Measurements from ENCODE around the gene LRRC7. TPM values are rescaled to one million over a fixed set of nuclear protein-coding genes. Genes with fewer than 3 reads are reported as not detected.

The LRRC7 gene
- total and polyA plus RNA-seq, 4 donors = 0.13 to 1.3 (median 0.16) TPM; not detected in 1

- intact Hi-C loops (cut with DNase I) = no loop called here
- no peak overlapping the region for H3K27ac ChIP-seq (ENCODE audit: low read depth in 1 of 2, low read length in 2 of 2)
- no peak for DNase-seq
- 20 to 45% methylated on average over 1 of the region's 1 CpG for WGBS, 2 donors
- H3K4me1 ChIP-seq (ENCODE audit: control insufficient read depth in 1 of 2, insufficient read depth in 2 of 2, low read length in 2 of 2) = no peaks in the 10 kb centered on the region
- H3K4me3 ChIP-seq (ENCODE audit: low read length in 2 of 2) = no peak overlapping the region
- H3K36me3 ChIP-seq (ENCODE audit: control insufficient read depth in 1 of 2, insufficient read depth in 2 of 2, low read length in 1 of 2) = no peaks in the 10 kb centered on the region
- H3K27me3 ChIP-seq (ENCODE audit: control insufficient read depth in 1 of 2, insufficient read depth in 2 of 2, low read length in 1 of 2) = no peaks in the 10 kb centered on the region
- no peaks in the 10 kb centered on the region for H3K9me3 ChIP-seq (ENCODE audit: control insufficient read depth, low read length)
- ATAC-seq (ENCODE audit: low FRiP score) = no peak
These were observed 269.4 kb downstream of the LRRC7 start for GRCh38 chr1:69836971-69837636.

GRCh38 chr1:69842326-69842725 lies 274.6 kb downstream of the LRRC7 start:
- Histone ChIP-seq H3K27me3 (ENCODE audit: control insufficient read depth in 1 of 2, insufficient read depth in 2 of 2, low read length in 1 of 2) (no peaks in the 10 kb centered on the region), H3K9me3 (ENCODE audit: control insufficient read depth, low read length) (no peaks in the 10 kb centered on the region), H3K4me3 (ENCODE audit: low read length in 2 of 2) (no peak overlapping the region), H3K4me1 (ENCODE audit: control insufficient read depth in 1 of 2, insufficient read depth in 2 of 2, low read length in 2 of 2) (no peaks in the 10 kb centered on the region), H3K36me3 (ENCODE audit: control insufficient read depth in 1 of 2, insufficient read depth in 2 of 2, low read length in 1 of 2) (no peaks in the 10 kb centered on the region), H3K27ac (ENCODE audit: low read depth in 1 of 2, low read length in 2 of 2) (no peak overlapping the region)
- DNase-seq (no peak), ATAC-seq (ENCODE audit: low FRiP score) (no peak)
- 78 to 88% methylated on average over 1 of the region's 1 CpG for WGBS, 2 donors
- intact Hi-C loops (cut with DNase I) = no loop called here

- H3K9me3 ChIP-seq (ENCODE audit: control insufficient read depth, low read length) = no peaks in the 10 kb centered on the region
- no peaks in the 10 kb centered on the region for H3K36me3 ChIP-seq (ENCODE audit: control insufficient read depth in 1 of 2, insufficient read depth in 2 of 2, low read length in 1 of 2)
- WGBS, 2 donors = 99 to 100% methylated on average over 1 of the region's 1 CpG
- no peak overlapping the region for H3K27ac ChIP-seq (ENCODE audit: low read depth in 1 of 2, low read length in 2 of 2)
- ATAC-seq (ENCODE audit: low FRiP score) = no peak
- no peaks in the 10 kb centered on the region for H3K4me1 ChIP-seq (ENCODE audit: control insufficient read depth in 1 of 2, insufficient read depth in 2 of 2, low read length in 2 of 2)
- intact Hi-C loops (cut with DNase I) = no loop called here
- H3K27me3 ChIP-seq (ENCODE audit: control insufficient read depth in 1 of 2, insufficient read depth in 2 of 2, low read length in 1 of 2) = no peaks in the 10 kb centered on the region
- H3K4me3 ChIP-seq (ENCODE audit: low read length in 2 of 2) = no peak overlapping the region
- no peak for DNase-seq
These were observed 277.9 kb downstream of the LRRC7 start for GRCh38 chr1:69845655-69846054.

- Histone ChIP-seq H3K4me1 (ENCODE audit: control insufficient read depth in 1 of 2, insufficient read depth in 2 of 2, low read length in 2 of 2) (no peaks in the 10 kb centered on the region), H3K27ac (ENCODE audit: low read depth in 1 of 2, low read length in 2 of 2) (no peak overlapping the region), H3K36me3 (ENCODE audit: control insufficient read depth in 1 of 2, insufficient read depth in 2 of 2, low read length in 1 of 2) (no peaks in the 10 kb centered on the region), H3K4me3 (ENCODE audit: low read length in 2 of 2) (no peak overlapping the region), H3K27me3 (ENCODE audit: control insufficient read depth in 1 of 2, insufficient read depth in 2 of 2, low read length in 1 of 2) (no peaks in the 10 kb centered on the region), H3K9me3 (ENCODE audit: control insufficient read depth, low read length) (no peaks in the 10 kb centered on the region)
- ATAC-seq (ENCODE audit: low FRiP score) (no peak), DNase-seq (no peak)
- intact Hi-C loops (cut with DNase I) = no loop called here
- WGBS, 2 donors = 49 to 62% methylated on average over 3 of the region's 3 CpGs
These were observed 278.5 kb downstream of the LRRC7 start for GRCh38 chr1:69846267-69846666.

- H3K9me3 ChIP-seq (ENCODE audit: control insufficient read depth, low read length) = no peaks in the 10 kb centered on the region
- H3K27me3 ChIP-seq (ENCODE audit: control insufficient read depth in 1 of 2, insufficient read depth in 2 of 2, low read length in 1 of 2) = no peaks in the 10 kb centered on the region
- H3K4me3 ChIP-seq (ENCODE audit: low read length in 2 of 2) = no peak overlapping the region
- H3K36me3 ChIP-seq (ENCODE audit: control insufficient read depth in 1 of 2, insufficient read depth in 2 of 2, low read length in 1 of 2) = no peaks in the 10 kb centered on the region
- DNase-seq (no peak), ATAC-seq (ENCODE audit: low FRiP score) (no peak)
- no peaks in the 10 kb centered on the region for H3K4me1 ChIP-seq (ENCODE audit: control insufficient read depth in 1 of 2, insufficient read depth in 2 of 2, low read length in 2 of 2)
- 87 to 92% methylated on average over 4 of the region's 4 CpGs for WGBS, 2 donors
- intact Hi-C loops (cut with DNase I) = no loop called here
- no peak overlapping the region for H3K27ac ChIP-seq (ENCODE audit: low read depth in 1 of 2, low read length in 2 of 2)
These were observed 279.9 kb downstream of the LRRC7 start for GRCh38 chr1:69847670-69848069.

GRCh38 chr1:69852151-69852550 lies 284.4 kb downstream of the LRRC7 start:
- no peak overlapping the region for H3K4me3 ChIP-seq (ENCODE audit: low read length in 2 of 2)
- DNase-seq (no peak), ATAC-seq (ENCODE audit: low FRiP score) (no peak)
- H3K27me3 ChIP-seq (ENCODE audit: control insufficient read depth in 1 of 2, insufficient read depth in 2 of 2, low read length in 1 of 2) = no peaks in the 10 kb centered on the region
- no peaks in the 10 kb centered on the region for H3K36me3 ChIP-seq (ENCODE audit: control insufficient read depth in 1 of 2, insufficient read depth in 2 of 2, low read length in 1 of 2)
- no peaks in the 10 kb centered on the region for H3K9me3 ChIP-seq (ENCODE audit: control insufficient read depth, low read length)
- H3K27ac ChIP-seq (ENCODE audit: low read depth in 1 of 2, low read length in 2 of 2) = no peak overlapping the region
- 21 to 31% methylated on average over 4 of the region's 4 CpGs for WGBS, 2 donors
- H3K4me1 ChIP-seq (ENCODE audit: control insufficient read depth in 1 of 2, insufficient read depth in 2 of 2, low read length in 2 of 2) = no peaks in the 10 kb centered on the region
- intact Hi-C loops (cut with DNase I) = no loop called here

- intact Hi-C loops (cut with DNase I) = no loop called here
- H3K27me3 ChIP-seq (ENCODE audit: control insufficient read depth in 1 of 2, insufficient read depth in 2 of 2, low read length in 1 of 2) = no peaks in the 10 kb centered on the region
- no peak overlapping the region for H3K27ac ChIP-seq (ENCODE audit: low read depth in 1 of 2, low read length in 2 of 2)
These were observed 285.0 kb downstream of the LRRC7 start for GRCh38 chr1:69852706-69853105.

GRCh38 chr1:69858534-69858933 lies 290.8 kb downstream of the LRRC7 start:
- H3K27me3 ChIP-seq (ENCODE audit: control insufficient read depth in 1 of 2, insufficient read depth in 2 of 2, low read length in 1 of 2) = no peaks in the 10 kb centered on the region
- intact Hi-C loops (cut with DNase I) = no loop called here
- WGBS, 2 donors = 67 to 81% methylated on average over 1 of the region's 1 CpG
- no peak overlapping the region for H3K4me3 ChIP-seq (ENCODE audit: low read length in 2 of 2)
- H3K36me3 ChIP-seq (ENCODE audit: control insufficient read depth in 1 of 2, insufficient read depth in 2 of 2, low read length in 1 of 2) = no peaks in the 10 kb centered on the region
- no peak for DNase-seq
- no peak overlapping the region for H3K27ac ChIP-seq (ENCODE audit: low read depth in 1 of 2, low read length in 2 of 2)
- no peaks in the 10 kb centered on the region for H3K9me3 ChIP-seq (ENCODE audit: control insufficient read depth, low read length)
- no peaks in the 10 kb centered on the region for H3K4me1 ChIP-seq (ENCODE audit: control insufficient read depth in 1 of 2, insufficient read depth in 2 of 2, low read length in 2 of 2)
- no peak for ATAC-seq (ENCODE audit: low FRiP score)

More at GRCh38 chr1:69852706-69853105, 285.0 kb downstream of the LRRC7 start:
- no peak for DNase-seq
- no peaks in the 10 kb centered on the region for H3K36me3 ChIP-seq (ENCODE audit: control insufficient read depth in 1 of 2, insufficient read depth in 2 of 2, low read length in 1 of 2)
- H3K9me3 ChIP-seq (ENCODE audit: control insufficient read depth, low read length) = no peaks in the 10 kb centered on the region
- H3K4me3 ChIP-seq (ENCODE audit: low read length in 2 of 2) = no peak overlapping the region
- ATAC-seq (ENCODE audit: low FRiP score) = no peak
- no peaks in the 10 kb centered on the region for H3K4me1 ChIP-seq (ENCODE audit: control insufficient read depth in 1 of 2, insufficient read depth in 2 of 2, low read length in 2 of 2)

- Histone ChIP-seq H3K4me3 (ENCODE audit: low read length in 2 of 2) (no peak overlapping the region), H3K27ac (ENCODE audit: low read depth in 1 of 2, low read length in 2 of 2) (no peak overlapping the region), H3K36me3 (ENCODE audit: control insufficient read depth in 1 of 2, insufficient read depth in 2 of 2, low read length in 1 of 2) (no peaks in the 10 kb centered on the region), H3K4me1 (ENCODE audit: control insufficient read depth in 1 of 2, insufficient read depth in 2 of 2, low read length in 2 of 2) (no peaks in the 10 kb centered on the region), H3K27me3 (ENCODE audit: control insufficient read depth in 1 of 2, insufficient read depth in 2 of 2, low read length in 1 of 2) (no peaks in the 10 kb centered on the region), H3K9me3 (ENCODE audit: control insufficient read depth, low read length) (no peaks in the 10 kb centered on the region)
- DNase-seq = no peak
- WGBS, 2 donors = 88 to 92% methylated on average over 5 of the region's 5 CpGs
- intact Hi-C loops (cut with DNase I) = no loop called here
- no peak for ATAC-seq (ENCODE audit: low FRiP score)
These were observed 293.9 kb downstream of the LRRC7 start for GRCh38 chr1:69861641-69862040.

All from aorta (tissue), 5 donors.